Epithelial cell of proximal tubule (primary cell): ENCODE measurements around the gene ADAMTS15. TPM values are rescaled to one million over a fixed set of nuclear protein-coding genes. Genes with fewer than 3 reads are reported as not detected.

Source experiments
- DNase-seq: peaks from one replicate; pipeline ENCODE4 v3.0.0-alpha.2; 2011; ENCODE audit warnings: low read depth
- H3K4me3 ChIP-seq: 2 replicates; pipeline ENCODE4 v1.5.1; 2011; ENCODE audit warnings: low read depth, mild to moderate bottlenecking, low read length
- total RNA-seq: library from RNA; depleted of rRNA; stranded (reverse); fragments of >200 nt; gene quantifications from 2 replicates; pipeline ENCODE4 v1.2.3, GENCODE V29; 2015
- TF ChIP-seq, protein P1 (sequence below): conservative IDR thresholded peaks from 2 replicates; pipeline ENCODE4 v1.5.1; 2012; ENCODE audit warnings: low read depth, mild to moderate bottlenecking, low read length

The ADAMTS15 gene
- total RNA-seq, 1 donor from 2014 or later = 0.58 TPM

DNA sequence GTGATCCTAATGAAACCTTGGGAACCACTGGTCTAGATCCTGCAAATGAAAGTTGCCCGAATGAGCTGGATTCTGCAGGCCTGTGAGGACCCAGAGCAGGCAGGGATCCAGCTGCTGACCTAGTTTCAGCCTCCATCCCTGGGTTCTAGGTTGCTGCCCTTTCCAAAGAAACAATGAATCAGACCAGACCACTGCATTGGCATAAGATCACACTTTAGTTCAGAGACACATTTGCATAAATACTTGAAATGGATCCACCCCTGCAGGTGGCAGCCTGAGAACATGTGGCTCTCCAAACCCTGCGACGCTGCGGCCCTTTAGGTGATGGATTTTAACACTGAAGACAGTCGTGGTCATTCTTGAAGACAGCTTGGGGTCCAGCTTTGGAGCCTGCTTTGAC, 43.7 kb upstream of the ADAMTS15 start:
- TF ChIP-seq, protein P1, sequence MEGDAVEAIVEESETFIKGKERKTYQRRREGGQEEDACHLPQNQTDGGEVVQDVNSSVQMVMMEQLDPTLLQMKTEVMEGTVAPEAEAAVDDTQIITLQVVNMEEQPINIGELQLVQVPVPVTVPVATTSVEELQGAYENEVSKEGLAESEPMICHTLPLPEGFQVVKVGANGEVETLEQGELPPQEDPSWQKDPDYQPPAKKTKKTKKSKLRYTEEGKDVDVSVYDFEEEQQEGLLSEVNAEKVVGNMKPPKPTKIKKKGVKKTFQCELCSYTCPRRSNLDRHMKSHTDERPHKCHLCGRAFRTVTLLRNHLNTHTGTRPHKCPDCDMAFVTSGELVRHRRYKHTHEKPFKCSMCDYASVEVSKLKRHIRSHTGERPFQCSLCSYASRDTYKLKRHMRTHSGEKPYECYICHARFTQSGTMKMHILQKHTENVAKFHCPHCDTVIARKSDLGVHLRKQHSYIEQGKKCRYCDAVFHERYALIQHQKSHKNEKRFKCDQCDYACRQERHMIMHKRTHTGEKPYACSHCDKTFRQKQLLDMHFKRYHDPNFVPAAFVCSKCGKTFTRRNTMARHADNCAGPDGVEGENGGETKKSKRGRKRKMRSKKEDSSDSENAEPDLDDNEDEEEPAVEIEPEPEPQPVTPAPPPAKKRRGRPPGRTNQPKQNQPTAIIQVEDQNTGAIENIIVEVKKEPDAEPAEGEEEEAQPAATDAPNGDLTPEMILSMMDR = no peak
- no peak overlapping the region for H3K4me3 ChIP-seq
- no peak for DNase-seq

GRCh38 chr11:130405428-130405827, 43.0 kb upstream of the ADAMTS15 start:
- no peak overlapping the region for H3K4me3 ChIP-seq
- no peak for DNase-seq
- TF ChIP-seq, protein P1 = no peak

- DNase-seq = no peak
- TF ChIP-seq, protein P1 = no peak
- no peak overlapping the region for H3K4me3 ChIP-seq
Measured at GRCh38 chr11:130407978-130408377, 40.5 kb upstream of the ADAMTS15 start.

- no peak overlapping the region for H3K4me3 ChIP-seq
- no peak for DNase-seq
- TF ChIP-seq, protein P1 = no peak
Measured at GRCh38 chr11:130408401-130408890, 40.0 kb upstream of the ADAMTS15 start.

DNA sequence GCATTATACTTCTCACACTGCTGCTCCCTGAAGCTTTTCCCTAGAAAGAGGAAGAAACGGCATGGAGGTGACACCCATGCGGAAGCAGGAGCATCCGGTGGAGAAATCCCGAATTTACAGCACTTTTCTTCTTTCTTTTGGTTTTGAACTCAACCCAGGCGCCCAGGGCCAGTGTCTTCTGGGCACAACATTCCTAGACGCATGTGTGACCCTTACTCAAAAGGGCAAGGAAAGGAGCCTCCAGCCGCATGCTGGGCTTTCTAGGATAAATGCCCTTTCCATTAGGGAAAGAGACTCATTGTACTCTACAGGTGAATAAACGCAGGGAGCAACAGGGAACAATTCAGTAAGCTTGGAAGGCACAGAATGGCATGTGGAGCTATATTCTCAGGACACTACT, 39.5 kb upstream of the ADAMTS15 start:
- no peak overlapping the region for H3K4me3 ChIP-seq
- TF ChIP-seq, protein P1 = no peak
- DNase-seq = no peak

DNA sequence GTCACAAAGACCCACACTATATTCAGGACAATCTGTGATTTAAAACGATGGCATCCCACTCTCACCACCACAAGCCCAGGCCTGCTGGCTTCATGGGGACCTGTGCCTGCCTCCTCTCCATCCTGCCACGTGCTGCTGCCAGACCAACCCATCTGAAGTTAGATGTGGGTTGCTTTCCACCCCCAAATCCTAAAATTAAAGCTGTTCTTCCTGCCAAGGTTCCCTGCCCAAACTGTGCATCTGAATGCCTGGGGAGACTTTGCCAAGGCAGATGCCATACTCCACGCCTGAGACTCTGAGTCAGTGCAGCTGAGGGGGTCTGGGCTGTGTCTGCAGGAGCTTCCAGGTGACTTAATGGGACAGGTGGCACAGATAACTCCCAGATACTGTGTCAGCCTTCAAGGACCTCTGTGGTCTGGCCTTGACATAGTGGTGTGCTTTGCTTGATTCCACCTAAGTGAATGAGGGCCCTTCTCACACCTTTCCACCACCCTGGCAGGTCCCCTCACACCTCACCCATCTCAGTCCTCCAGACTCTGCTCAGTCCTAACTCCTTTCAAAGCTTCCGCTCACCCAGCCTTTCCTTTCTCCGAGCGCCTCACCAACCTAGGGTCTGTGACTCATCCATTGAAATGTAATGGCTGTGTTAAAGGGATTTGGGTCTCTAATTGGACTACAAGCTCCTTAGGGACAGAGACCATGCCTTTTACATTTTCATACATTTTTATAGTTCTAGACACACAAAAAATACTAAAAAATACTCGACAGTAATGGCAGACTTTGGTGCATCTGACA, 38.7 kb upstream of the ADAMTS15 start:
- TF ChIP-seq, protein P1 = no peak
- no peak overlapping the region for H3K4me3 ChIP-seq
- DNase-seq = no peak

GRCh38 chr11:130411223-130411622, 37.2 kb upstream of the ADAMTS15 start:
- no peak overlapping the region for H3K4me3 ChIP-seq
- TF ChIP-seq, protein P1 = no peak
- no peak for DNase-seq
